Hepatocyte (in vitro differentiated cells): ENCODE measurements around the gene GDPD4. TPM values are rescaled to one million over a fixed set of nuclear protein-coding genes. Genes with fewer than 3 reads are reported as not detected.

Experiments used
- DNase-seq: peaks from one replicate; pipeline ENCODE4 v3.0.0-alpha.2; 2016; ENCODE audit warnings: low spot score
- H2AFZ ChIP-seq: fragments of 200-600 bp; sonication (generic); 2 replicates; pipeline ENCODE4 v1.6.0; 2016; ENCODE audit warnings: antibody characterized with exemption, mild to moderate bottlenecking
- H3K27ac ChIP-seq: fragments of 200-600 bp; sonication (generic); 2 replicates; pipeline ENCODE4 v1.5.1; 2016; ENCODE audit warnings: mild to moderate bottlenecking
- H3K27me3 ChIP-seq: fragments of 200-600 bp; sonication (generic); 2 replicates; pipeline ENCODE4 v1.6.1; 2016
- H3K36me3 ChIP-seq: fragments of 200-600 bp; sonication (generic); replicated peaks from 2 replicates; pipeline ENCODE4 v1.5.1; 2016; ENCODE audit warnings: low read depth; ENCODE audit not compliant: insufficient read depth
- H3K4me1 ChIP-seq: fragments of 200-600 bp; sonication (generic); 2 replicates; pipeline ENCODE4 v1.5.1; 2016; ENCODE audit warnings: mild to moderate bottlenecking, moderate library complexity; ENCODE audit not compliant: insufficient read depth
- H3K4me2 ChIP-seq: fragments of 200-600 bp; sonication (generic); 2 replicates; pipeline ENCODE4 v1.6.0; 2016
- H3K4me3 ChIP-seq: fragments of 200-600 bp; sonication (generic); 2 replicates; pipeline ENCODE4 v1.5.1; 2016; ENCODE audit warnings: mild to moderate bottlenecking
- H3K79me2 ChIP-seq: fragments of 200-600 bp; sonication (generic); 2 replicates; pipeline ENCODE4 v1.6.0; 2017; ENCODE audit warnings: mild to moderate bottlenecking
- H3K9me2 ChIP-seq: fragments of 200-600 bp; sonication (generic); replicated peaks from 2 replicates; pipeline ENCODE4 v1.6.0; 2017; ENCODE audit warnings: mild to moderate bottlenecking; ENCODE audit not compliant: insufficient read depth
- H3K9me3 ChIP-seq: fragments of 200-600 bp; sonication (generic); 2 replicates; pipeline ENCODE4 v1.5.1; 2016; ENCODE audit warnings: low read depth, mild to moderate bottlenecking
- H4K20me1 ChIP-seq: fragments of 200-600 bp; sonication (generic); 2 replicates; pipeline ENCODE4 v1.6.0; 2016; ENCODE audit warnings: mild to moderate bottlenecking; ENCODE audit not compliant: insufficient read depth, poor library complexity, severe bottlenecking
- CTCF ChIP-seq: fragments of 200-600 bp; sonication (generic); IDR thresholded peaks from 2 replicates; pipeline ENCODE4 v1.5.1; 2016; ENCODE audit warnings: antibody characterized with exemption, mild to moderate bottlenecking; ENCODE audit not compliant: poor library complexity
- EZH2 ChIP-seq: fragments of 200-600 bp; sonication (generic); IDR thresholded peaks from 2 replicates; pipeline ENCODE4 v1.6.1; 2016; ENCODE audit warnings: antibody characterized with exemption, mild to moderate bottlenecking, borderline replicate concordance
- EZH2phosphoT487 ChIP-seq: fragments of 200-600 bp; sonication (generic); IDR thresholded peaks from one replicate; pipeline ENCODE4 v1.6.1; 2018; ENCODE audit warnings: antibody characterized with exemption, mild to moderate bottlenecking, low read depth, moderate library complexity; ENCODE audit not compliant: unreplicated experiment, severe bottlenecking
- WGBS: methylation state at CpG from one replicate; pipeline ENCODE4 v1.1.6; 2016; ENCODE audit warnings: low lambda C conversion rate; ENCODE audit errors: missing lambda C conversion rate; 5-methylcytosine and 5-hydroxymethylcytosine counted together
- polyA plus RNA-seq: library from polyadenylated mRNA; unstranded; fragments of >200 nt; fragmentation: Nextera tagmentation; extraction: Ambion mirVana; gene quantifications from 2 replicates; pipeline ENCODE4 v1.2.1, GENCODE V29; 2016
- total RNA-seq: library from RNA; depleted of rRNA; stranded (reverse); fragments of >200 nt; gene quantifications from 2 replicates; pipeline ENCODE4 v1.2.3, GENCODE V29; 2014

Gene GDPD4
- total and polyA plus RNA-seq, 2 experiments from 2014 or later: 0.47 to 1.1 TPM

- H3K9me3 ChIP-seq: no peaks in the 10 kb centered on the region
- no peak overlapping the region for H3K27ac ChIP-seq
- H3K36me3 ChIP-seq: no peaks in the 10 kb centered on the region
- no peaks in the 10 kb centered on the region for H3K79me2 ChIP-seq
- no peaks in the 10 kb centered on the region for H3K27me3 ChIP-seq
- H4K20me1 ChIP-seq: no peaks in the 10 kb centered on the region
- H3K4me1 ChIP-seq: no peaks in the 10 kb centered on the region
- TF ChIP-seq CTCF (no peak), EZH2 (no peak), EZH2phosphoT487 (no peak)
- H3K4me3 ChIP-seq: no peak overlapping the region
- H3K9me2 ChIP-seq: no peaks in the 10 kb centered on the region
- no peak overlapping the region for H2AFZ ChIP-seq
- 89% methylated on average over 18 of the region's 18 CpGs for WGBS
- DNase-seq: no peak
- H3K4me2 ChIP-seq: no peak overlapping the region
Observed at GRCh38 chr11:77213589-77214428, 87.7 kb downstream of the GDPD4 start.

- Histone ChIP-seq H3K4me3 (no peak overlapping the region), H4K20me1 (no peaks in the 10 kb centered on the region), H3K36me3 (no peaks in the 10 kb centered on the region), H3K9me2 (no peaks in the 10 kb centered on the region), H3K4me1 (no peaks in the 10 kb centered on the region), H2AFZ (no peak overlapping the region), H3K27me3 (no peaks in the 10 kb centered on the region), H3K4me2 (no peak overlapping the region), H3K9me3 (no peaks in the 10 kb centered on the region), H3K79me2 (no peaks in the 10 kb centered on the region), H3K27ac (no peak overlapping the region)
- TF ChIP-seq EZH2 (no peak), CTCF (no peak), EZH2phosphoT487 (no peak)
- no peak for DNase-seq
- 95% methylated on average over 13 of the region's 13 CpGs for WGBS
Observed at GRCh38 chr11:77213029-77213579, 88.4 kb downstream of the GDPD4 start.

GRCh38 chr11:77212314-77213007, 89.0 kb downstream of the GDPD4 start:
- no peak overlapping the region for H3K4me2 ChIP-seq
- no peak overlapping the region for H2AFZ ChIP-seq
- no peaks in the 10 kb centered on the region for H3K9me2 ChIP-seq
- H4K20me1 ChIP-seq: no peaks in the 10 kb centered on the region
- H3K27me3 ChIP-seq: no peaks in the 10 kb centered on the region
- no peaks in the 10 kb centered on the region for H3K4me1 ChIP-seq
- no peak overlapping the region for H3K27ac ChIP-seq
- WGBS: 93% methylated on average over 8 of the region's 8 CpGs
- H3K36me3 ChIP-seq: no peaks in the 10 kb centered on the region
- H3K79me2 ChIP-seq: no peaks in the 10 kb centered on the region
- H3K4me3 ChIP-seq: no peak overlapping the region
- H3K9me3 ChIP-seq: no peaks in the 10 kb centered on the region
- TF ChIP-seq CTCF: no peak
- no peak for TF ChIP-seq EZH2phosphoT487
- TF ChIP-seq EZH2: no peak
- DNase-seq: no peak
